IMR-90 (cell line): ENCODE measurements around the gene IQCC. TPM values are rescaled to one million over a fixed set of nuclear protein-coding genes. Genes with fewer than 3 reads are reported as not detected.

Experiments
- ATAC-seq: fragments of 200-7000 bp; cut with Tn5 transposase; 2 replicates; pipeline ENCODE4 v1.9.1; 2020; ENCODE audit warnings: low read depth, mild to moderate bottlenecking, moderate library complexity
- BruUV-seq: library from RNA; stranded (reverse); fragments of 400-500 nt; replicated peaks from 2 replicates; lab custom pipeline; 2021; lab: Mats Ljungman, UMichigan
- CTCF ChIA-PET: fragments of 300-600 bp; formaldehyde crosslinking; extraction: SDS; loops from one replicate; lab custom pipeline; 2021; ENCODE audit warnings: antibody characterized with exemption; lab: Yijun Ruan, JAX
- POLR2A ChIA-PET: fragments of 300-600 bp; sonication (Branson Sonifier 250); formaldehyde crosslinking; loops from one replicate; lab custom pipeline; 2022; ENCODE audit warnings: antibody characterized with exemption; ENCODE audit not compliant: unreplicated experiment; lab: Charles Lee
- DNase-seq: peaks from one replicate; pipeline ENCODE4 v3.0.0; 2013
- H2AFZ ChIP-seq: replicated peaks from 2 replicates; pipeline ENCODE3; 2013; ENCODE audit warnings: low read length, mild to moderate bottlenecking; ENCODE audit not compliant: poor library complexity
- H2AK5ac ChIP-seq: 2 replicates; pipeline ENCODE4 v1.6.1; 2013; ENCODE audit warnings: low read depth, low read length, inconsistent platforms
- H2AK9ac ChIP-seq: replicated peaks from 2 replicates; pipeline ENCODE3; 2013; ENCODE audit warnings: mild to moderate bottlenecking, low read depth, low read length, moderate library complexity; ENCODE audit not compliant: poor library complexity
- H2BK120ac ChIP-seq: 2 replicates; pipeline ENCODE4 v1.6.1; 2013; ENCODE audit warnings: low read depth, low read length, inconsistent platforms
- H2BK15ac ChIP-seq: 3 replicates; pipeline ENCODE4 v1.6.1; 2013; ENCODE audit warnings: low read depth, low read length, inconsistent platforms
- H2BK20ac ChIP-seq: 2 replicates; pipeline ENCODE4 v1.6.1; 2013; ENCODE audit warnings: low read depth, mild to moderate bottlenecking, inconsistent platforms, low read length, moderate library complexity
- H2BK5ac ChIP-seq: 2 replicates; pipeline ENCODE4 v1.6.1; 2013; ENCODE audit warnings: mild to moderate bottlenecking, low read depth, low read length, inconsistent platforms; ENCODE audit not compliant: poor library complexity, severe bottlenecking
- H3K14ac ChIP-seq: replicated peaks from 2 replicates; pipeline ENCODE4 v1.6.1; 2013; ENCODE audit warnings: low read depth, low read length, inconsistent platforms
- H3K18ac ChIP-seq: 2 replicates; pipeline ENCODE4 v1.6.1; 2013; ENCODE audit warnings: low read depth, low read length, control low read depth
- H3K23ac ChIP-seq: 2 replicates; pipeline ENCODE4 v1.6.1; 2013; ENCODE audit warnings: low read depth, low read length, inconsistent platforms
- H3K27ac ChIP-seq: 2 replicates; pipeline ENCODE4 v1.5.1; 2013; ENCODE audit warnings: mild to moderate bottlenecking, control low read depth, low read length; ENCODE audit not compliant: insufficient read depth
- H3K27me3 ChIP-seq: 2 replicates; pipeline ENCODE4 v1.6.1; 2013; ENCODE audit warnings: low read length; ENCODE audit not compliant: control insufficient read depth, insufficient read depth
- H3K36me3 ChIP-seq: 2 replicates; pipeline ENCODE4 v1.6.1; 2013; ENCODE audit warnings: low read length, mixed read lengths; ENCODE audit not compliant: control insufficient read depth, insufficient read depth
- H3K4ac ChIP-seq: 2 replicates; pipeline ENCODE4 v1.6.1; 2013; ENCODE audit warnings: low read depth, low read length, inconsistent platforms
- H3K4me1 ChIP-seq: 2 replicates; pipeline ENCODE4 v1.6.1; 2013; ENCODE audit warnings: low read length, mixed read lengths; ENCODE audit not compliant: control insufficient read depth, insufficient read depth
- H3K4me2 ChIP-seq: 2 replicates; pipeline ENCODE4 v1.6.1; 2013; ENCODE audit warnings: low read depth, mild to moderate bottlenecking, control low read depth, low read length, moderate library complexity
- H3K4me3 ChIP-seq: 2 replicates; pipeline ENCODE4 v1.5.1; 2013; ENCODE audit warnings: low read depth, mild to moderate bottlenecking, control low read depth, low read length, moderate library complexity; ENCODE audit not compliant: insufficient read depth
- H3K56ac ChIP-seq: 2 replicates; pipeline ENCODE4 v1.6.1; 2013; ENCODE audit warnings: low read length, inconsistent platforms; ENCODE audit not compliant: insufficient read depth; ENCODE audit errors: extremely low read depth
- H3K79me1 ChIP-seq, 2 experiments: 2 replicates each; pipeline ENCODE4 v1.6.1; 2013; ENCODE audit warnings: low read length in 2 of 2, inconsistent platforms in 1 of 2, low read depth in 1 of 2
- H3K9ac ChIP-seq: 2 replicates; pipeline ENCODE4 v1.6.1; 2013; ENCODE audit warnings: low read depth, low read length, control low read depth
- H3K9me1 ChIP-seq: 2 replicates; pipeline ENCODE4 v1.6.1; 2013; ENCODE audit warnings: low read length, inconsistent platforms; ENCODE audit not compliant: insufficient read depth
- H3K9me3 ChIP-seq: 2 replicates; pipeline ENCODE4 v1.6.1; 2013; ENCODE audit warnings: low read length; ENCODE audit not compliant: control insufficient read depth, insufficient read depth
- H4K20me1 ChIP-seq: 2 replicates; pipeline ENCODE4 v1.6.1; 2013; ENCODE audit warnings: low read length, inconsistent platforms; ENCODE audit not compliant: insufficient read depth
- H4K5ac ChIP-seq: 2 replicates; pipeline ENCODE4 v1.6.1; 2013; ENCODE audit warnings: mild to moderate bottlenecking, low read depth, low read length, control low read depth
- H4K8ac ChIP-seq, 2 experiments: 2 replicates each; pipeline ENCODE4 v1.6.1; 2013; ENCODE audit warnings: low read depth in 2 of 2, low read length in 2 of 2, control low read depth in 1 of 2, inconsistent platforms in 1 of 2
- H4K91ac ChIP-seq: 2 replicates; pipeline ENCODE4 v1.6.1; 2013; ENCODE audit warnings: low read depth, low read length, inconsistent platforms; ENCODE audit not compliant: insufficient read depth
- BHLHE40 ChIP-seq: fragments of 150-350 bp; IDR thresholded peaks from 2 replicates; pipeline ENCODE4 v1.6.1; 2016; ENCODE audit warnings: mild to moderate bottlenecking, low read depth, low read length
- CEBPB ChIP-seq: IDR thresholded peaks from 2 replicates; pipeline ENCODE4 v1.6.1; 2012; ENCODE audit warnings: low read depth, low read length, improper control_type of control experiment
- CHD1 ChIP-seq: IDR thresholded peaks from 2 replicates; pipeline ENCODE4 v1.6.1; 2012; ENCODE audit warnings: low read depth, low read length, improper control_type of control experiment
- CTCF ChIP-seq: conservative IDR thresholded peaks from 2 replicates; pipeline ENCODE4 v1.5.1; 2012; ENCODE audit warnings: mild to moderate bottlenecking, low read depth, low read length, improper control_type of control experiment
- ELK1 ChIP-seq: fragments of 150-350 bp; IDR thresholded peaks from 2 replicates; pipeline ENCODE4 v1.6.1; 2016; ENCODE audit warnings: low read depth, mild to moderate bottlenecking, low read length, moderate library complexity, borderline replicate concordance
- FOS ChIP-seq: fragments of 150-350 bp; IDR thresholded peaks from 2 replicates; pipeline ENCODE4 v1.6.1; 2016; ENCODE audit warnings: low read depth, low read length
- MAFK ChIP-seq: IDR thresholded peaks from 2 replicates; pipeline ENCODE4 v1.6.1; 2012; ENCODE audit warnings: low read depth, low read length, improper control_type of control experiment
- MAZ ChIP-seq: IDR thresholded peaks from 2 replicates; pipeline ENCODE4 v1.6.1; 2012; ENCODE audit warnings: low read depth, mild to moderate bottlenecking, low read length, improper control_type of control experiment, moderate library complexity, borderline replicate concordance
- MXI1 ChIP-seq: IDR thresholded peaks from 2 replicates; pipeline ENCODE4 v1.6.1; 2012; ENCODE audit warnings: low read depth, mild to moderate bottlenecking, low read length, moderate library complexity, borderline replicate concordance
- NFE2L2 ChIP-seq: fragments of 150-350 bp; IDR thresholded peaks from 2 replicates; pipeline ENCODE4 v1.6.1; 2016; ENCODE audit warnings: low read depth, mild to moderate bottlenecking, low read length
- POLR2A ChIP-seq: IDR thresholded peaks from 2 replicates; pipeline ENCODE4 v1.6.1; 2012; ENCODE audit warnings: mild to moderate bottlenecking, low read depth, low read length
- RAD21 ChIP-seq: IDR thresholded peaks from 2 replicates; pipeline ENCODE4 v1.6.1; 2012; ENCODE audit warnings: low read length, improper control_type of control experiment
- RCOR1 ChIP-seq: IDR thresholded peaks from 2 replicates; pipeline ENCODE4 v1.6.1; 2012; ENCODE audit warnings: mild to moderate bottlenecking, low read length, improper control_type of control experiment; ENCODE audit not compliant: insufficient replicate concordance
- RFX5 ChIP-seq: IDR thresholded peaks from 2 replicates; pipeline ENCODE4 v1.8.0; 2012; ENCODE audit warnings: low read depth, mild to moderate bottlenecking, low read length, moderate library complexity
- SMC3 ChIP-seq: fragments of 150-350 bp; IDR thresholded peaks from 2 replicates; pipeline ENCODE4 v1.6.1; 2016; ENCODE audit warnings: low read depth, mild to moderate bottlenecking, antibody characterized with exemption, low read length, moderate library complexity
- USF2 ChIP-seq: fragments of 150-350 bp; IDR thresholded peaks from 2 replicates; pipeline ENCODE4 v1.6.1; 2017; ENCODE audit warnings: mild to moderate bottlenecking, antibody characterized with exemption, low read length, low read depth
- WGBS, 2 experiments: methylation state at CpG; one replicate each; pipeline versions ENCODE4 v1.1.5 to v1.1.7; 2013; ENCODE audit warnings: missing lambda C conversion rate in 2 of 2; ENCODE audit not compliant: insufficient read length in 1 of 2; ENCODE audit errors: extremely low coverage in 2 of 2; 5-methylcytosine and 5-hydroxymethylcytosine counted together
- dilution Hi-C: fragments of 300-500 bp; cut with HindIII; formaldehyde crosslinking; loops from one replicate; pipeline ENCODE4 v1.14.3; 2018; ENCODE audit warnings: low sequenced_read_pairs; ENCODE audit not compliant: unreplicated experiment
- in situ Hi-C: fragments of 300-500 bp; cut with MboI; formaldehyde crosslinking; loops from 3 replicates; pipeline ENCODE4 v1.14.3; 2019; ENCODE audit warnings: low sequenced_read_pairs, inconsistent platforms, mixed read lengths
- intact Hi-C: fragments of 100-400 bp; cut with micrococcal nuclease; formaldehyde crosslinking; loops from 2 replicates; pipeline ENCODE4 v1.10.0; 2022
- polyA plus RNA-seq, 3 experiments: library from polyadenylated mRNA; depleted of rRNA; stranded (reverse); fragments of >200 nt; gene quantifications; 2 replicates each; pipeline ENCODE4 v1.2.3, GENCODE V29; 2012; ENCODE audit warnings: low replicate concordance in 1 of 3
- total RNA-seq: library from RNA; depleted of rRNA; stranded (reverse); fragments of >200 nt; gene quantifications from 2 replicates; pipeline ENCODE4 v1.2.3, GENCODE V29; 2012

Gene IQCC
- total and polyA plus RNA-seq, 2 of the 4 experiments (the other 2 are of a cell fraction) = 1.6 to 2.2 TPM

- no peak overlapping the region for H2BK20ac ChIP-seq
- no peaks in the 10 kb centered on the region for H4K20me1 ChIP-seq
- peak overlapping the region; percentile 51; the same call in 1 of the 2 replicates for H2AK5ac ChIP-seq
- POLR2A ChIA-PET = no interaction called here
- BruUV-seq = no TSS peak
- peaks cover 0 to 35% of the 10 kb centered on the region in 2 experiments; a peak in 2 of 4 replicates for H3K79me1 ChIP-seq
- no peak overlapping the region for H3K9ac ChIP-seq
- TF ChIP-seq CTCF (no peak), MAZ (no peak), FOS (no peak), POLR2A (no peak), SMC3 (no peak), USF2 (no peak), CHD1 (no peak), MXI1 (no peak), ELK1 (no peak), RCOR1 (no peak), MAFK (no peak), RFX5 (no peak), NFE2L2 (no peak), RAD21 (no peak), BHLHE40 (no peak), CEBPB (no peak)
- DNase-seq (no peak), ATAC-seq (no peak)
- no peak overlapping the region for H4K5ac ChIP-seq
- no peak overlapping the region for H3K27ac ChIP-seq
- no peak overlapping the region for H3K56ac ChIP-seq
- peak overlapping the region; percentile 68; the same call in 1 of the 2 replicates for H2BK120ac ChIP-seq
- intact Hi-C loops (no loop called here), dilution Hi-C loops (no loop called here), in situ Hi-C loops (no loop called here)
- no CpG with 5 or more reads among the region's 4 CpGs for WGBS, 2 experiments
- no peak overlapping the region for H3K4me3 ChIP-seq
- H2AK9ac ChIP-seq = peak overlapping the region; percentile 92
- no peak overlapping the region for H2BK5ac ChIP-seq
- CTCF ChIA-PET = interaction anchor here (1.7 kb wide), 1 partner anchor 24 kb away, joined by 5 read pairs; no protein-coding TSS in a partner anchor
- H2BK15ac ChIP-seq = no peak overlapping the region
- H3K27me3 ChIP-seq = no peaks in the 10 kb centered on the region
- no peaks in the 10 kb centered on the region for H3K9me3 ChIP-seq
- H4K8ac ChIP-seq = no peak overlapping the region
- H3K4me1 ChIP-seq = peaks cover 18% of the 10 kb centered on the region
- no peak overlapping the region for H3K4me2 ChIP-seq
- peak overlapping the region; percentile 89 for H2AFZ ChIP-seq
- H3K18ac ChIP-seq = no peak overlapping the region
- H3K4ac ChIP-seq = no peak overlapping the region
- peaks cover 2% of the 10 kb centered on the region; the same call in 1 of the 2 replicates for H3K36me3 ChIP-seq
- no peak overlapping the region for H3K14ac ChIP-seq
- peak overlapping the region; percentile 50 for H4K91ac ChIP-seq
- H3K9me1 ChIP-seq = peaks cover 19% of the 10 kb centered on the region
- H3K23ac ChIP-seq = no peak overlapping the region
Observed at GRCh38 chr1:32239337-32239736, 33.9 kb downstream of the IQCC start.
